Measurements from ENCODE around the gene ENTPD8.

Gene ENTPD8

GRCh38 chr9:137449081-137449844 lies 8.1 kb upstream of the ENTPD8 start:
- H3K9me3 Mint-ChIP-seq = no peaks in the 10 kb centered on the region
- H3K4me1 Mint-ChIP-seq (ENCODE audit: low read depth) = peaks cover 36% of the 10 kb centered on the region
- no peak overlapping the region for H3K27ac Mint-ChIP-seq
- H3K4me3 Mint-ChIP-seq = no peak overlapping the region
- no peaks in the 10 kb centered on the region for H3K27me3 Mint-ChIP-seq
- H3K36me3 Mint-ChIP-seq (ENCODE audit: low read depth) = peaks cover 7% of the 10 kb centered on the region

GRCh38 chr9:137448602-137448962 lies 7.4 kb upstream of the ENTPD8 start:
- Mint-ChIP-seq H3K27me3 (peaks cover 2% of the 10 kb centered on the region), H3K36me3 (ENCODE audit: low read depth) (peaks cover 7% of the 10 kb centered on the region), H3K9me3 (no peaks in the 10 kb centered on the region), H3K4me3 (no peak overlapping the region), H3K4me1 (ENCODE audit: low read depth) (peaks cover 33% of the 10 kb centered on the region), H3K27ac (no peak overlapping the region)

- Mint-ChIP-seq H3K36me3 (ENCODE audit: low read depth) (peaks cover 7% of the 10 kb centered on the region), H3K27me3 (peaks cover 5% of the 10 kb centered on the region), H3K27ac (no peak overlapping the region), H3K9me3 (no peaks in the 10 kb centered on the region), H3K4me3 (no peak overlapping the region), H3K4me1 (ENCODE audit: low read depth) (peaks cover 29% of the 10 kb centered on the region)
These were observed 6.8 kb upstream of the ENTPD8 start for GRCh38 chr9:137447722-137448601.

- Mint-ChIP-seq H3K27me3 (peaks cover 14% of the 10 kb centered on the region), H3K36me3 (ENCODE audit: low read depth) (peaks cover 3% of the 10 kb centered on the region), H3K27ac (no peak overlapping the region), H3K9me3 (no peaks in the 10 kb centered on the region), H3K4me3 (no peak overlapping the region), H3K4me1 (ENCODE audit: low read depth) (peaks cover 23% of the 10 kb centered on the region)
These were observed 5.8 kb upstream of the ENTPD8 start for GRCh38 chr9:137446851-137447471.

- H3K9me3 Mint-ChIP-seq = no peaks in the 10 kb centered on the region
- H3K36me3 Mint-ChIP-seq (ENCODE audit: low read depth) = peaks cover 3% of the 10 kb centered on the region
These were observed 4.8 kb upstream of the ENTPD8 start for GRCh38 chr9:137445930-137446431.

GRCh38 chr9:137445275-137445807 lies 4.2 kb upstream of the ENTPD8 start:
- H3K27ac Mint-ChIP-seq = peak overlapping the region; percentile 15

More at GRCh38 chr9:137445930-137446431, 4.8 kb upstream of the ENTPD8 start:
- Mint-ChIP-seq H3K27ac (no peak overlapping the region), H3K27me3 (peaks cover 17% of the 10 kb centered on the region), H3K4me3 (no peak overlapping the region), H3K4me1 (ENCODE audit: low read depth) (peaks cover 25% of the 10 kb centered on the region)

GRCh38 chr9:137444106-137444790 lies 3.1 kb upstream of the ENTPD8 start:
- no peaks in the 10 kb centered on the region for H3K9me3 Mint-ChIP-seq
- peaks cover 17% of the 10 kb centered on the region for H3K27me3 Mint-ChIP-seq
- H3K27ac Mint-ChIP-seq = no peak overlapping the region
- peaks cover 22% of the 10 kb centered on the region for H3K4me1 Mint-ChIP-seq (ENCODE audit: low read depth)
- H3K4me3 Mint-ChIP-seq = no peak overlapping the region
- H3K36me3 Mint-ChIP-seq (ENCODE audit: low read depth) = no peaks in the 10 kb centered on the region

More at GRCh38 chr9:137445275-137445807, 4.2 kb upstream of the ENTPD8 start:
- H3K36me3 Mint-ChIP-seq (ENCODE audit: low read depth) = peaks cover 3% of the 10 kb centered on the region
- no peak overlapping the region for H3K4me3 Mint-ChIP-seq
- peaks cover 25% of the 10 kb centered on the region for H3K4me1 Mint-ChIP-seq (ENCODE audit: low read depth)
- H3K9me3 Mint-ChIP-seq = no peaks in the 10 kb centered on the region
- peaks cover 17% of the 10 kb centered on the region for H3K27me3 Mint-ChIP-seq

GRCh38 chr9:137441935-137442321 lies 771 bp upstream of the ENTPD8 start:
- peaks cover 17% of the 10 kb centered on the region for H3K27me3 Mint-ChIP-seq
- no peaks in the 10 kb centered on the region for H3K9me3 Mint-ChIP-seq
- H3K36me3 Mint-ChIP-seq (ENCODE audit: low read depth) = no peaks in the 10 kb centered on the region
- H3K27ac Mint-ChIP-seq = no peak overlapping the region
- peak overlapping the region; percentile 75 for H3K4me3 Mint-ChIP-seq
- peaks cover 19% of the 10 kb centered on the region for H3K4me1 Mint-ChIP-seq (ENCODE audit: low read depth)

GRCh38 chr9:137439158-137439714 lies 1.9 kb downstream of the ENTPD8 start:
- Mint-ChIP-seq H3K36me3 (ENCODE audit: low read depth) (no peaks in the 10 kb centered on the region), H3K27ac (no peak overlapping the region), H3K27me3 (peaks cover 17% of the 10 kb centered on the region), H3K4me1 (ENCODE audit: low read depth) (peaks cover 3% of the 10 kb centered on the region), H3K4me3 (no peak overlapping the region), H3K9me3 (no peaks in the 10 kb centered on the region)

- Mint-ChIP-seq H3K4me3 (no peak overlapping the region), H3K27me3 (peaks cover 16% of the 10 kb centered on the region), H3K27ac (no peak overlapping the region), H3K36me3 (ENCODE audit: low read depth) (no peaks in the 10 kb centered on the region), H3K9me3 (no peaks in the 10 kb centered on the region), H3K4me1 (ENCODE audit: low read depth) (peaks cover 3% of the 10 kb centered on the region)
These were observed 2.5 kb downstream of the ENTPD8 start for GRCh38 chr9:137438591-137439157.

- Mint-ChIP-seq H3K36me3 (ENCODE audit: low read depth) (no peaks in the 10 kb centered on the region), H3K4me3 (no peak overlapping the region), H3K4me1 (ENCODE audit: low read depth) (peaks cover 3% of the 10 kb centered on the region), H3K27ac (no peak overlapping the region), H3K27me3 (peaks cover 11% of the 10 kb centered on the region), H3K9me3 (no peaks in the 10 kb centered on the region)
These were observed 3.2 kb downstream of the ENTPD8 start for GRCh38 chr9:137437691-137438590.

GRCh38 chr9:137436761-137437600 lies 4.2 kb downstream of the ENTPD8 start:
- H3K4me3 Mint-ChIP-seq = no peak overlapping the region
- H3K27ac Mint-ChIP-seq = no peak overlapping the region
- H3K9me3 Mint-ChIP-seq = no peaks in the 10 kb centered on the region
- no peaks in the 10 kb centered on the region for H3K36me3 Mint-ChIP-seq (ENCODE audit: low read depth)
- H3K27me3 Mint-ChIP-seq = peaks cover 3% of the 10 kb centered on the region
- H3K4me1 Mint-ChIP-seq (ENCODE audit: low read depth) = peaks cover 2% of the 10 kb centered on the region
